Measurements from ENCODE around the gene WLS.

- no peak for TF ChIP-seq CTCF (IDR thresholded peaks at IDR 0.05; ENCODE audit: poor library complexity, severe bottlenecking)
- TF ChIP-seq EP300 (conservative IDR thresholded peaks at IDR 0.05; ENCODE audit: poor library complexity, severe bottlenecking) = no peak
These were observed 89.9 kb downstream of the WLS start for GRCh38 chr1:68142461-68142860.

Measured in neural cell (in vitro differentiated cells).